GM10248 (cell line): ENCODE results near the gene AP3D1.

Experiments
- CTCF ChIA-PET: fragments of 300-600 bp; sonication (Branson Sonifier 250); formaldehyde crosslinking; extraction: SDS; loops from one replicate; lab custom pipeline; 2021; ENCODE audit warnings: antibody characterized with exemption; lab: Yijun Ruan, JAX
- POLR2A ChIA-PET: fragments of 350-650 bp; sonication (Branson Sonifier 250); formaldehyde crosslinking; extraction: SDS; loops from one replicate; lab custom pipeline; 2020; ENCODE audit warnings: antibody characterized with exemption; lab: Yijun Ruan, JAX
- DNase-seq: peaks from one replicate; pipeline ENCODE4 v3.0.0; 2012; ENCODE audit errors: extremely low spot score
- TF ChIP-seq, protein P1 (sequence below): IDR thresholded peaks from 2 replicates; pipeline ENCODE4 v1.5.1; 2012; ENCODE audit warnings: mild to moderate bottlenecking, low read depth; ENCODE audit errors: extremely low read depth, missing control alignments, control extremely low read depth

The AP3D1 gene

DNA sequence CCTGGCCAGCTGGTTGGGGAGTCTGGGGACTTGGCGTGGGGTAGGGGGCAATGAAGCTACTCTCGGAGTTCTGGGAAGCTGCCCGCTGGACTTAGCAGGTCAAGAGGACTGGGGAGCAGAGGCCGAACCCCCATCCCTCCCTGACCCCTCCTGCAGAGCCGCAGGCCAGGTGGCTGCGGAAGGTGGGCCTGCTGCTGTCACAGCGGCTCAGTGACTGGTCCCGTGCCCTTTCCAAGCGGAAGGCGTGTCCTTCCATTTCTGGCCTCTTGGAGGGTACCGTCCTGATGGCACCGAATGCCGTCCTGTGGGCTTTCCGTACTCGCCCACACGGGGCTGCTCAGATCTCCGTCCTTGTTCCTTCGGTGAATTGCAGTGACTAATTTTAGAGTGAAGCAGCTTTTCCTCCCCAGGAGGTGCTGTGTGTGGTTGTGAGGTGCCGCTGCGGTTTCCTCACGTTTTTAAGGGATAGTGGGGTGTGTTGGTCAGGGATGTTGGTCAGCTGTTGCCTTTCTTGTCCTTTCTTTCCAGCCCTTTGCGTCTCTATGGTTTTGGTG, 33.1 kb upstream of the AP3D1 start:
- TF ChIP-seq, protein P1, sequence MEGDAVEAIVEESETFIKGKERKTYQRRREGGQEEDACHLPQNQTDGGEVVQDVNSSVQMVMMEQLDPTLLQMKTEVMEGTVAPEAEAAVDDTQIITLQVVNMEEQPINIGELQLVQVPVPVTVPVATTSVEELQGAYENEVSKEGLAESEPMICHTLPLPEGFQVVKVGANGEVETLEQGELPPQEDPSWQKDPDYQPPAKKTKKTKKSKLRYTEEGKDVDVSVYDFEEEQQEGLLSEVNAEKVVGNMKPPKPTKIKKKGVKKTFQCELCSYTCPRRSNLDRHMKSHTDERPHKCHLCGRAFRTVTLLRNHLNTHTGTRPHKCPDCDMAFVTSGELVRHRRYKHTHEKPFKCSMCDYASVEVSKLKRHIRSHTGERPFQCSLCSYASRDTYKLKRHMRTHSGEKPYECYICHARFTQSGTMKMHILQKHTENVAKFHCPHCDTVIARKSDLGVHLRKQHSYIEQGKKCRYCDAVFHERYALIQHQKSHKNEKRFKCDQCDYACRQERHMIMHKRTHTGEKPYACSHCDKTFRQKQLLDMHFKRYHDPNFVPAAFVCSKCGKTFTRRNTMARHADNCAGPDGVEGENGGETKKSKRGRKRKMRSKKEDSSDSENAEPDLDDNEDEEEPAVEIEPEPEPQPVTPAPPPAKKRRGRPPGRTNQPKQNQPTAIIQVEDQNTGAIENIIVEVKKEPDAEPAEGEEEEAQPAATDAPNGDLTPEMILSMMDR = no peak
- POLR2A ChIA-PET = no interaction called here
- DNase-seq = no peak
- CTCF ChIA-PET = interaction anchor here (1.3 kb wide), 1 partner anchor 29 kb away, joined by 4 read pairs; no protein-coding TSS in a partner anchor

DNA sequence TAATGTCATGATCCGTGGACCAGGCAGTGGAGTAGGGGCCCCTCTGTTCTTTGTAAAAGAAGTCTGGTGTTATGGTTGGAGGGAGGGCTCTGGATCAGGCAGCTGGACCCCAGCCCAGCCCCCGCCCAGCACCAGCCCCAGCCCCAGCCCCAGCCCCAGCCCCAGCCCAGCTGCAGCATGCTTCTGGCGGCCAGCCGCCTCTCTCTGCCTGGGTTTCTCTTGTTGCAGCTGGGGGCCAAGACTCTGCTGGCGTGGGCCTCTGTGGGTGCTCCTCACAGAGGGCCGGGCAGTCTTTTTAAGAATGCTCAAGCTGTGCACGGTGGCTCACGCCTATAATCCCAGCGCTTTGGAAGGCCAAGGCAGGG, 30.2 kb upstream of the AP3D1 start:
- CTCF ChIA-PET = interaction anchor here (1.1 to 2.4 kb wide), 5 partner anchors 10 to 35 kb away, joined by 3 to 9 read pairs (median 4); no protein-coding TSS in a partner anchor
- DNase-seq = no peak
- TF ChIP-seq, protein P1 = no peak
- POLR2A ChIA-PET = interaction anchor here (0.6 to 2.2 kb wide), 3 partner anchors 10 to 142 kb away, joined by 4 to 7 read pairs (median 4); no protein-coding TSS in a partner anchor

DNA sequence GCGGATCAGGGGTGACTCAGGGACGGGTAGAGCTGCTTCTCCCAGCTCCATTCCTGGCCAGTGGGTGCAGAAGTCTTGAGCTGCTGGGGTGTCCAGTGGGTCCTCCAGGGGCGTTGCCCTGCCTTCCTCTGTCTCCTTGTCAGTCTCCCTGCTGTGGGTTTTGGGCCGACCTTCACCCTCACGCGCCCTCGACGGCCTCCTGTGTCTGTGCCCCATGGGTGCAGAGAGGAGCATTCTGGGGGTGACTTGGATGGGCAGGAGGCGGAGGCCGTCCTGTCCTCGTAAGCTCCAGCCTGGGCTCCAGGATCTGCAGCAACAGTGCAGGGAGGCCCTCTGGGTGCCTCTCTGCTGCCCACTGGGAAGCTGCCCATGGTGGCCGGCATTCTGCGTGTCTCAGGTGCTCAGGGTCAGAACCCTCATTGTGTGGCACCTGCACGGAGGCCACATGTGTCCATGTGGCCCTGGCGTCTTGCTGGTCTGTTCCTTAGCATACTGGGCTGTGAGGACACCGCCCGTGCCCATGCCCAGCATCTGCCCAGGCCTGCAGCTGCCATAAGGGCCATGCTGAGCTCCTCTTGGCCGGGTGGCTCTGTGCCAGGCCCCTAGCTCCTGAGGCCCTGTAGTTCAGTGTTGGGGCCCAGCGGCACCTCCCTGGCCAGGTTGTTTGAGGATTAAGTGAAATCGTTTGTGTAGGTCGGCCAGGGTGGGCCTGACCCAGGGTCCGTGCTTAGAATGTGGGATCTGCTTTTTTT, 29.7 kb upstream of the AP3D1 start:
- DNase-seq = no peak
- TF ChIP-seq, protein P1 = no peak
- ChIA-PET POLR2A (interaction anchor here (0.6 to 2.2 kb wide), 3 partner anchors 12 to 296 kb away, joined by 3 to 7 read pairs (median 4); no protein-coding TSS in a partner anchor), CTCF (interaction anchor here (1.1 to 2.4 kb wide), 3 partner anchors 9 to 35 kb away, joined by 4 to 9 read pairs (median 6); no protein-coding TSS in a partner anchor)

DNA sequence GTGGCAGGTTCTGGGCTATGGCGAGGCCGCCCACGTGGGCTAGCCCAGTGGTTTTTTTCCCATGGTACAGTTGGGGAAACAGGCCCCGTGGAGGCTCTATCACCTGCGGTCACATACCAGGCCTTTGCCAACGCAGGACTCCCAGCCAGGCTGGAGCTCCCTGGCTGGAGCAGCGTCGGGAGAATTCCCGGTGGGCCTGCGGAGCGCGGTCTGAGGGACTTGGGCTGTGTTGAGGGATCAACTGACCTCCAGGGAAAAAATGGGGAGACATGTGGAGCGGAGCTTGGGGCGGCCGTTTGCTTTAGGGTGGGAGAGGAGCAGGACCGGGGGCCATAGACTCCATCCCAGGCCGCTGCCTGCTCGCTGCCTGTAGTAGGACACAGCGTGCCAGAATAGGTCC, 28.7 kb upstream of the AP3D1 start:
- TF ChIP-seq, protein P1 = no peak
- ChIA-PET CTCF (interaction anchor here (2.4 kb wide), 1 partner anchor 8 kb away, joined by 9 read pairs; no protein-coding TSS in a partner anchor), POLR2A (no interaction called here)
- no peak for DNase-seq

DNA sequence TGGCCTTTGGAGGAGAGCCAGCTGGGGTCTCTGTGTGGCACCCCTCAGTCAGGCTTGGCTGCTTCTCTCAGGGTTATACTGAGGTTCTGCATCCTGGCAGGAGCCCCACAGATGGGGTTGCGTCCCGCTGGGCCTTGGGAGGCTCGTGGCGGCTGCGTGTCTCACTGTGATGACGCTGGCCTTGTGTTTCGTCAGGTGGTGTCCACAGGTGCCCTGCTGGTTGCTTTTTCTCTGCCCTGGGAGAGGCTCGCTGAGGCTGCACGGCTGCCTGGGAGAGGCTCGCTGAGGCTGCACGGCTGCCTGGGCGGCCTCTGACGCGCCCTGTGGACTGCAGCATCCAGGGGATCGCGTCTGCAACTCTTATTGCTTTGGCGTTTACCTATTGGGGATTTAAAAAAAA, 27.7 kb upstream of the AP3D1 start:
- TF ChIP-seq, protein P1 = no peak
- no peak for DNase-seq
- POLR2A ChIA-PET = no interaction called here
- CTCF ChIA-PET = interaction anchor here (1.6 kb wide), 1 partner anchor 23 kb away, joined by 4 read pairs; no protein-coding TSS in a partner anchor

DNA sequence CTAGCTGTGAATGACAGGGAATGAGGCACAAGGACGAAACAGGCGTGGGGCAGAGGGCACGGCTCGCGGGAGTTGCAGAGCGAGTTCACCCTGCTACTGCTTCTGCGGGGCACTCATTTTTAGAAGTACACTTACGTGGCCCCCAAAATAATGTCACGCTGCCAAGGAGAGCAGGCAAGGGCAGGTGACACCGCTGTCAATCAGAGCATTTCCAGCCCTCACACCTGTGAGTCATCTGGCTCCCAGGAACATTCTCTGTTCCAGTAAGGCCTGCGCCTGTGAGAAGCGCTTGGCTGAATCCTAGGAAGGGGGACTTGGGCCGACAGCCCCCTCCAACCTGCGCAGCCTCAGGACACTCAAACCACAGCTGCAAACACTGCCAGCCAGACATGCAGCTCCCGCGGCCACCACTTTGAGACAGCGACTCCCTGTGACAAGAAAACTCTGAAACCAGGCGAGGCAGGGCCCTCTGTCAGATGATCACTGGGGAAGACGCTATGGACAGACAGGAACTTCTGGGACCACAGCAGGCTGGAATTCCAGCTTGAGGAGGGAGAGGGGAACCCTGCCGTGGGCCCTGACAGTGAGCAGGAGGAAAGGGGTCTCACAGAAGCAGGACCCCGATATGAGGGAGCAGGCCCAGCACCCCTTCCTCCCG, 25.1 kb upstream of the AP3D1 start:
- CTCF ChIA-PET = interaction anchor here (1.1 kb wide), 1 partner anchor 18 kb away, joined by 4 read pairs; no protein-coding TSS in a partner anchor
- DNase-seq = no peak
- TF ChIP-seq, protein P1 = no peak
- POLR2A ChIA-PET = no interaction called here
